SK-N-SH (cell line): ENCODE data around the gene PRKN. TPM values are rescaled to one million over a fixed set of nuclear protein-coding genes. Genes with fewer than 3 reads are reported as not detected.

Experiments
- CTCF ChIA-PET: fragments of 300-600, 350-600 bp; formaldehyde crosslinking; extraction: SDS; loops from one replicate; lab custom pipeline; 2021; lab: Yijun Ruan, JAX
- POLR2A ChIA-PET: fragments of 350-600 bp; sonication (Branson Sonifier 250); formaldehyde crosslinking; extraction: SDS; loops from one replicate; lab custom pipeline; 2020; ENCODE audit warnings: antibody characterized with exemption, inconsistent platforms; lab: Yijun Ruan, JAX
- DNase-seq: peaks from one replicate; pipeline ENCODE4 v3.0.0; 2012
- H2AFZ ChIP-seq: fragments of 200-600 bp; sonication (generic); 2 replicates; pipeline ENCODE4 v1.8.1; 2016; ENCODE audit warnings: antibody characterized with exemption, mild to moderate bottlenecking, low read depth
- H3F3A ChIP-seq: fragments of 200-600 bp; sonication (generic); replicated peaks from 2 replicates; pipeline ENCODE3; 2016; ENCODE audit warnings: antibody characterized with exemption, mild to moderate bottlenecking; ENCODE audit not compliant: insufficient read depth
- H3K27ac ChIP-seq, 2 experiments: fragments of 200-500 bp in 1 of 2; fragments of 200-600 bp in 1 of 2; sonication (Bioruptor generic) in 1 of 2; sonication (generic), shearing (Covaris generic) in 1 of 2; 2 replicates each; pipeline versions ENCODE4 v1.5.1 to v1.6.1; 2014 to 2016; ENCODE audit warnings: low read depth in 2 of 2, inconsistent platforms in 1 of 2, low read length in 1 of 2, mild to moderate bottlenecking in 1 of 2, mixed read lengths in 1 of 2
- H3K27me3 ChIP-seq: fragments of 200-600 bp; sonication (generic), shearing (Covaris generic); 2 replicates; pipeline ENCODE4 v1.6.1; 2016; ENCODE audit warnings: mixed run types; ENCODE audit not compliant: insufficient read depth
- H3K36me3 ChIP-seq, 2 experiments: fragments of 200-500 bp in 1 of 2; fragments of 200-600 bp in 1 of 2; sonication (Bioruptor generic) in 1 of 2; sonication (generic) in 1 of 2; replicated peaks in 1 of 2; 2 replicates each; pipeline versions ENCODE3 to v1.5.1; 2014 to 2016; ENCODE audit warnings: low read length in 1 of 2, mild to moderate bottlenecking in 1 of 2; ENCODE audit not compliant: insufficient read depth in 2 of 2, control insufficient read depth in 1 of 2
- H3K4me1 ChIP-seq, 2 experiments: fragments of 200-500 bp in 1 of 2; fragments of 200-600 bp in 1 of 2; sonication (Bioruptor generic) in 1 of 2; sonication (generic), shearing (Covaris generic) in 1 of 2; 2 replicates each; pipeline versions ENCODE4 v1.5.1 to v1.6.1; 2014 to 2016; ENCODE audit warnings: low read depth in 1 of 2, low read length in 1 of 2, mixed run types in 1 of 2; ENCODE audit not compliant: insufficient read depth in 2 of 2, control insufficient read depth in 1 of 2
- H3K4me2 ChIP-seq: fragments of 200-600 bp; sonication (generic), shearing (Covaris generic); 2 replicates; pipeline ENCODE4 v1.6.1; 2017; ENCODE audit warnings: mixed run types
- H3K4me3 ChIP-seq, 2 experiments: fragments of 200-500 bp in 1 of 2; fragments of 200-600 bp in 1 of 2; sonication (Bioruptor generic) in 1 of 2; sonication (generic), shearing (Covaris generic) in 1 of 2; 2 replicates each; pipeline versions ENCODE4 v1.5.1 to v1.8.1; 2014 to 2016; ENCODE audit warnings: low read depth in 2 of 2, inconsistent platforms in 1 of 2, low read length in 1 of 2, mild to moderate bottlenecking in 1 of 2, mixed read lengths in 1 of 2, moderate library complexity in 1 of 2
- H3K79me2 ChIP-seq: fragments of 200-600 bp; sonication (generic); 2 replicates; pipeline ENCODE4 v1.8.1; 2017; ENCODE audit warnings: mild to moderate bottlenecking; ENCODE audit not compliant: insufficient read depth
- H3K9ac ChIP-seq: fragments of 200-600 bp; sonication (generic); 2 replicates; pipeline ENCODE4 v1.6.1; 2017; ENCODE audit warnings: mixed run types
- H3K9me2 ChIP-seq: fragments of 200-600 bp; sonication (generic); 2 replicates; pipeline ENCODE4 v1.6.1; 2017; ENCODE audit warnings: mixed run types
- H3K9me3 ChIP-seq: fragments of 200-600 bp; sonication (generic); 2 replicates; pipeline ENCODE4 v1.6.1; 2017; ENCODE audit warnings: mixed run types, mild to moderate bottlenecking, moderate library complexity
- H4K20me1 ChIP-seq: fragments of 200-600 bp; sonication (generic); 2 replicates; pipeline ENCODE4 v1.6.1; 2017; ENCODE audit warnings: mild to moderate bottlenecking, mixed run types; ENCODE audit not compliant: insufficient read depth
- CHD2 ChIP-seq: fragments of 150-350 bp; IDR thresholded peaks from 2 replicates; pipeline ENCODE4 v1.6.1; 2018; ENCODE audit warnings: low read length; ENCODE audit not compliant: partially characterized antibody
- EP300 ChIP-seq, 2 experiments: IDR thresholded peaks; 2 replicates each; pipeline versions ENCODE4 v1.4.0 to v1.6.1; 2012; ENCODE audit warnings: borderline replicate concordance in 1 of 2, low read depth in 1 of 2, low read length in 1 of 2
- EZH2phosphoT487 ChIP-seq: fragments of 200-600 bp; sonication (generic); IDR thresholded peaks from 2 replicates; pipeline ENCODE4 v1.6.1; 2017; ENCODE audit warnings: low read depth, mixed run types, mild to moderate bottlenecking, antibody characterized with exemption, moderate library complexity, borderline replicate concordance
- FOSL2 ChIP-seq: IDR thresholded peaks from 2 replicates; pipeline ENCODE4 v1.4.0; 2012; ENCODE audit warnings: low read depth, mild to moderate bottlenecking, moderate library complexity, borderline replicate concordance
- GABPA ChIP-seq: IDR thresholded peaks from 2 replicates; pipeline ENCODE4 v1.4.0; 2012; ENCODE audit warnings: low read depth, mild to moderate bottlenecking
- JUND ChIP-seq: IDR thresholded peaks from 2 replicates; pipeline ENCODE4 v1.4.0; 2012
- MXI1 ChIP-seq: IDR thresholded peaks from 2 replicates; pipeline ENCODE4 v1.6.1; 2012; ENCODE audit warnings: mild to moderate bottlenecking, low read depth, low read length, improper control_type of control experiment
- NFIC ChIP-seq: IDR thresholded peaks from 2 replicates; pipeline ENCODE4 v1.4.0; 2012; ENCODE audit warnings: borderline replicate concordance
- RXRA ChIP-seq: IDR thresholded peaks from 2 replicates; pipeline ENCODE4 v1.4.0; 2012; ENCODE audit warnings: low read depth, mild to moderate bottlenecking, borderline replicate concordance
- SMC3 ChIP-seq: IDR thresholded peaks from 2 replicates; pipeline ENCODE4 v1.6.1; 2012; ENCODE audit warnings: low read depth, low read length, improper control_type of control experiment
- TAF1 ChIP-seq: IDR thresholded peaks from 2 replicates; pipeline ENCODE4 v1.6.1; 2012; ENCODE audit warnings: low read depth, mild to moderate bottlenecking, low read length, moderate library complexity, borderline replicate concordance
- TCF12 ChIP-seq: IDR thresholded peaks from 2 replicates; pipeline ENCODE4 v1.4.0; 2012
- TEAD4 ChIP-seq: IDR thresholded peaks from 2 replicates; pipeline ENCODE4 v1.4.0; 2012; ENCODE audit warnings: mild to moderate bottlenecking, borderline replicate concordance; ENCODE audit not compliant: insufficient read depth
- WGBS: methylation state at CpG from one replicate; pipeline ENCODE4 v1.1.6; 2017; ENCODE audit warnings: low lambda C conversion rate; 5-methylcytosine and 5-hydroxymethylcytosine counted together
- polyA plus RNA-seq, 3 experiments: library from polyadenylated mRNA; depleted of rRNA; stranded (reverse); fragments of >200 nt; gene quantifications; 2 replicates each; pipeline ENCODE4 v1.2.3, GENCODE V29; 2012
- TF ChIP-seq, protein P1 (sequence below): fragments of 150-350 bp; IDR thresholded peaks from 2 replicates; pipeline ENCODE4 v1.6.1; 2016; ENCODE audit warnings: mild to moderate bottlenecking, low read depth, low read length
- TF ChIP-seq, protein P2 (sequence below): IDR thresholded peaks from 2 replicates; pipeline ENCODE4 v1.4.0; 2012; ENCODE audit warnings: low read depth, borderline replicate concordance
- TF ChIP-seq, protein P3 (sequence below): IDR thresholded peaks from 2 replicates; pipeline ENCODE4 v1.4.0; 2012; ENCODE audit warnings: low read depth, borderline replicate concordance
- TF ChIP-seq, protein P4 (sequence below): fragments of 150-350 bp; IDR thresholded peaks from 2 replicates; pipeline ENCODE4 v1.6.1; 2017; ENCODE audit warnings: antibody characterized with exemption, low read length, low read depth, borderline replicate concordance

The PRKN gene
- polyA plus RNA-seq, 1 of the 3 experiments (the other 2 are of a cell fraction), result 0.76 TPM

DNA sequence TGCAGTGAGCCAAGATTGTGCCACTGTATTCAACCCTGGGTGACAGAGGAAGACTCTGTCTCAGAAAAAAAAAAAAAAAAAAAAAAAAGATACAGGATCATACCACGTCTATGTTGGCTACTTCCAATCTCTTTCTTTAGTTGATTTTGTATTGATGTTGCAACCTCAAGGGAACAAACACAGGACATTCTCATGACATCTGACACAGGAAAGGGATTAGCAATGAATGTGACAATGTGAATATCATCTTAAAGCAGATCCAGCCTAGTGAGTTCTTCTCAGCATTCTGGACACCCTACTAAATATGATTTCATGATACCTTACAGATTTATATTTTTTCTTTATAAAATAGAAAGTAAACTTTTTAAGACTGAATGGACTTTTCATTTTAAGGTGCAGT, 580.3 kb downstream of the PRKN start:
- 31% methylated on average over 1 of the region's 1 CpG for WGBS

More for the DNA sequence above, 580.3 kb downstream of the PRKN start:
- Histone ChIP-seq H3K9ac (no peak overlapping the region), H3K27me3 (no peaks in the 10 kb centered on the region), H3K4me2 (no peak overlapping the region), H3K36me3 (no peaks in the 10 kb centered on the region), H3K79me2 (no peaks in the 10 kb centered on the region), H4K20me1 (no peaks in the 10 kb centered on the region), H3K27ac (no peak overlapping the region), H3K4me1 (no peaks in the 10 kb centered on the region), H3F3A (no peaks in the 10 kb centered on the region), H3K9me3 (no peaks in the 10 kb centered on the region), H3K9me2 (no peaks in the 10 kb centered on the region), H2AFZ (no peak overlapping the region), H3K4me3 (no peak overlapping the region)
- TF ChIP-seq SMC3, result no peak
- TF ChIP-seq RXRA, result no peak
- no peak for TF ChIP-seq EZH2phosphoT487
- TF ChIP-seq NFIC, result no peak
- no peak for TF ChIP-seq FOSL2
- no peak for TF ChIP-seq TCF12
- no peak for TF ChIP-seq GABPA
- TF ChIP-seq MXI1, result no peak
- TF ChIP-seq EP300 (IDR thresholded peaks at IDR 0.05; ENCODE audit: borderline replicate concordance in 1 of 2, low read depth in 1 of 2, low read length in 1 of 2), result no peak
- TF ChIP-seq TEAD4, result no peak
- TF ChIP-seq CHD2, result no peak
- no peak for TF ChIP-seq TAF1
- TF ChIP-seq, protein P1, sequence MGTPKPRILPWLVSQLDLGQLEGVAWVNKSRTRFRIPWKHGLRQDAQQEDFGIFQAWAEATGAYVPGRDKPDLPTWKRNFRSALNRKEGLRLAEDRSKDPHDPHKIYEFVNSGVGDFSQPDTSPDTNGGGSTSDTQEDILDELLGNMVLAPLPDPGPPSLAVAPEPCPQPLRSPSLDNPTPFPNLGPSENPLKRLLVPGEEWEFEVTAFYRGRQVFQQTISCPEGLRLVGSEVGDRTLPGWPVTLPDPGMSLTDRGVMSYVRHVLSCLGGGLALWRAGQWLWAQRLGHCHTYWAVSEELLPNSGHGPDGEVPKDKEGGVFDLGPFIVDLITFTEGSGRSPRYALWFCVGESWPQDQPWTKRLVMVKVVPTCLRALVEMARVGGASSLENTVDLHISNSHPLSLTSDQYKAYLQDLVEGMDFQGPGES, result no peak
- no peak for TF ChIP-seq JUND
- TF ChIP-seq, protein P2, sequence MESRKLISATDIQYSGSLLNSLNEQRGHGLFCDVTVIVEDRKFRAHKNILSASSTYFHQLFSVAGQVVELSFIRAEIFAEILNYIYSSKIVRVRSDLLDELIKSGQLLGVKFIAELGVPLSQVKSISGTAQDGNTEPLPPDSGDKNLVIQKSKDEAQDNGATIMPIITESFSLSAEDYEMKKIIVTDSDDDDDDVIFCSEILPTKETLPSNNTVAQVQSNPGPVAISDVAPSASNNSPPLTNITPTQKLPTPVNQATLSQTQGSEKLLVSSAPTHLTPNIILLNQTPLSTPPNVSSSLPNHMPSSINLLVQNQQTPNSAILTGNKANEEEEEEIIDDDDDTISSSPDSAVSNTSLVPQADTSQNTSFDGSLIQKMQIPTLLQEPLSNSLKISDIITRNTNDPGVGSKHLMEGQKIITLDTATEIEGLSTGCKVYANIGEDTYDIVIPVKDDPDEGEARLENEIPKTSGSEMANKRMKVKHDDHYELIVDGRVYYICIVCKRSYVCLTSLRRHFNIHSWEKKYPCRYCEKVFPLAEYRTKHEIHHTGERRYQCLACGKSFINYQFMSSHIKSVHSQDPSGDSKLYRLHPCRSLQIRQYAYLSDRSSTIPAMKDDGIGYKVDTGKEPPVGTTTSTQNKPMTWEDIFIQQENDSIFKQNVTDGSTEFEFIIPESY, result no peak
- TF ChIP-seq, protein P3, sequence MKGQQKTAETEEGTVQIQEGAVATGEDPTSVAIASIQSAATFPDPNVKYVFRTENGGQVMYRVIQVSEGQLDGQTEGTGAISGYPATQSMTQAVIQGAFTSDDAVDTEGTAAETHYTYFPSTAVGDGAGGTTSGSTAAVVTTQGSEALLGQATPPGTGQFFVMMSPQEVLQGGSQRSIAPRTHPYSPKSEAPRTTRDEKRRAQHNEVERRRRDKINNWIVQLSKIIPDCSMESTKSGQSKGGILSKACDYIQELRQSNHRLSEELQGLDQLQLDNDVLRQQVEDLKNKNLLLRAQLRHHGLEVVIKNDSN, result no peak
- TF ChIP-seq, protein P4, sequence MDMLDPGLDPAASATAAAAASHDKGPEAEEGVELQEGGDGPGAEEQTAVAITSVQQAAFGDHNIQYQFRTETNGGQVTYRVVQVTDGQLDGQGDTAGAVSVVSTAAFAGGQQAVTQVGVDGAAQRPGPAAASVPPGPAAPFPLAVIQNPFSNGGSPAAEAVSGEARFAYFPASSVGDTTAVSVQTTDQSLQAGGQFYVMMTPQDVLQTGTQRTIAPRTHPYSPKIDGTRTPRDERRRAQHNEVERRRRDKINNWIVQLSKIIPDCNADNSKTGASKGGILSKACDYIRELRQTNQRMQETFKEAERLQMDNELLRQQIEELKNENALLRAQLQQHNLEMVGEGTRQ, result no peak
- CTCF ChIA-PET, result no interaction called here
- POLR2A ChIA-PET, result no interaction called here
- DNase-seq, result no peak
